ENCODE measurements around the gene SHISAL1.

Gene SHISAL1

GRCh38 chr22:44271732-44272400 lies 40.9 kb downstream of the SHISAL1 start:
- FAIRE-seq (no peak), DNase-seq (ENCODE audit: insufficient read length) (no peak)
- no peak for TF ChIP-seq TAF1 (IDR thresholded peaks at IDR 0.05; ENCODE audit: borderline replicate concordance, low read depth, low read length)
- TF ChIP-seq POLR2AphosphoS5 (IDR thresholded peaks at IDR 0.05; ENCODE audit: low read depth, low read length): no peak
- no peak for TF ChIP-seq POLR2A (IDR thresholded peaks at IDR 0.05; ENCODE audit: low read depth, low read length)

DNA sequence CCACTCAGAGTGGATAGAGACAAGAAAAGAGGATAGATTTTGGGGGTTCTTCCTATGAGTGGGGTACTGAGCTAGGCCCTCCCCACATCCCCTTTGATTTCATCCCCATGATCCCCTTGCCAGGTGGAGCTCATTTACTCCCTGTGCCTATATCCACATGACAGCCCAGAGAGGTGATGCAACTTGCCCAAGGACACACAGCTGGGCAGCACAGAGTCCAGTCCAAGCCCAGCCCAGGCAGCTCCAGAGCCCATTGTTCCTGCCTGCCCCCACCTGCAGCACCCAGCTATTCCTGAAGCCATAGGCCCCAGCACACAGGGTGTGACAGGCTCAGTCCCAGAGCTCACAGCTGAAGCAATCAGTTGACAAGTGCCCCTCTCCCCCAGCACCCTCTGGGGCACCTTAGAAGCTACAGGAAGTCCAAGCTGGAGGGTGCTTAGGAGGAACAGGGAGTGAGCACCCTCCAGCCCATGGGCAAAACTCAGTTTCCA lies 41.7 kb downstream of the SHISAL1 start:
- FAIRE-seq (no peak), DNase-seq (ENCODE audit: insufficient read length) (no peak)
- TF ChIP-seq TAF1 (IDR thresholded peaks at IDR 0.05; ENCODE audit: borderline replicate concordance, low read depth, low read length): no peak
- no peak for TF ChIP-seq POLR2AphosphoS5 (IDR thresholded peaks at IDR 0.05; ENCODE audit: low read depth, low read length)
- TF ChIP-seq POLR2A (IDR thresholded peaks at IDR 0.05; ENCODE audit: low read depth, low read length): no peak

- TF ChIP-seq POLR2AphosphoS5 (IDR thresholded peaks at IDR 0.05; ENCODE audit: low read depth, low read length) (no peak), TAF1 (IDR thresholded peaks at IDR 0.05; ENCODE audit: borderline replicate concordance, low read depth, low read length) (no peak), POLR2A (IDR thresholded peaks at IDR 0.05; ENCODE audit: low read depth, low read length) (no peak)
- no peak for FAIRE-seq
- no peak for DNase-seq (ENCODE audit: insufficient read length)
Observed at GRCh38 chr22:44270556-44270880, 42.2 kb downstream of the SHISAL1 start.

- DNase-seq (ENCODE audit: insufficient read length): no peak
- FAIRE-seq: no peak
- TF ChIP-seq POLR2A (IDR thresholded peaks at IDR 0.05; ENCODE audit: low read depth, low read length): no peak
- no peak for TF ChIP-seq POLR2AphosphoS5 (IDR thresholded peaks at IDR 0.05; ENCODE audit: low read depth, low read length)
- no peak for TF ChIP-seq TAF1 (IDR thresholded peaks at IDR 0.05; ENCODE audit: borderline replicate concordance, low read depth, low read length)
Observed at GRCh38 chr22:44269757-44270555, 42.8 kb downstream of the SHISAL1 start.

- TF ChIP-seq POLR2AphosphoS5 (IDR thresholded peaks at IDR 0.05; ENCODE audit: low read depth, low read length) (no peak), POLR2A (IDR thresholded peaks at IDR 0.05; ENCODE audit: low read depth, low read length) (no peak), TAF1 (IDR thresholded peaks at IDR 0.05; ENCODE audit: borderline replicate concordance, low read depth, low read length) (no peak)
- DNase-seq (ENCODE audit: insufficient read length) (no peak), FAIRE-seq (no peak)
Observed at GRCh38 chr22:44269117-44269498, 43.6 kb downstream of the SHISAL1 start.

DNA sequence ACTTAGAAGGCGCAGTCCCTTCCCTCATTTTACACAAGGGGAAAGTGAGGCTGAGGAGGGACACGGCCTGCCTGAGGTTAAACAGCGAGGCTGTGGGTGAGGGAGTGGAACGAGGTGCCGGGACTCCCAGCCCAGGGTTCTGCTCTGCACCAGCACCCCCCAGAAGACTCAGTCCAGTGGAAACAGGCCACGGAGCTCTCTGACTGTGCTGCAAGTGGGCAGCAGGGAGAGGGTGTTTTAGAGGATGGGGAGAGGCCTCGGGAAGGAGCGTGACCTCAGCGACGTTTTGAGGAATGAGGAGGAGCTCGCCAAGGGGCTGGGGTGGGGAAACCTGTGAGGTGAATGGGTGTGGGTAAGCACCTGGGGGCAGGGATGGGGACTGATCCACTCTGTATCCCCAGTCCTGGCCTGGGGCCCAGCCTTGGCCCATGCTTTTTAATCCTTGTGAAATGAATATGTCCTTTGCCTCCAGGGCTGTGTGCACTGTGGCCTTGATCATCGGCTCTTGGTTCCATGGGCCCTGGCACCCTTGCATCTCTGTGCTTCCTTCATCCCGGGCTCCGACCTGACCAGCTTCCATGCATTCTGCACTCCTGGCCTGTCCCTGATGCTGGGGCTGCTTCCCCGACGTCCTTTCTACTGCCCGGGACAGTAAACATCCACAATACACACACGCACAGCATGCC lies 44.2 kb downstream of the SHISAL1 start:
- no peak for DNase-seq (ENCODE audit: insufficient read length)
- TF ChIP-seq POLR2AphosphoS5 (IDR thresholded peaks at IDR 0.05; ENCODE audit: low read depth, low read length) (no peak), POLR2A (IDR thresholded peaks at IDR 0.05; ENCODE audit: low read depth, low read length) (no peak), TAF1 (IDR thresholded peaks at IDR 0.05; ENCODE audit: borderline replicate concordance, low read depth, low read length) (no peak)
- no peak for FAIRE-seq

- DNase-seq (ENCODE audit: insufficient read length): no peak
- no peak for FAIRE-seq
- TF ChIP-seq POLR2A (IDR thresholded peaks at IDR 0.05; ENCODE audit: low read depth, low read length) (no peak), TAF1 (IDR thresholded peaks at IDR 0.05; ENCODE audit: borderline replicate concordance, low read depth, low read length) (no peak), POLR2AphosphoS5 (IDR thresholded peaks at IDR 0.05; ENCODE audit: low read depth, low read length) (no peak)
Observed at GRCh38 chr22:44267856-44268255, 44.9 kb downstream of the SHISAL1 start.

- DNase-seq (ENCODE audit: insufficient read length): no peak
- TF ChIP-seq TAF1 (IDR thresholded peaks at IDR 0.05; ENCODE audit: borderline replicate concordance, low read depth, low read length) (no peak), POLR2A (IDR thresholded peaks at IDR 0.05; ENCODE audit: low read depth, low read length) (no peak), POLR2AphosphoS5 (IDR thresholded peaks at IDR 0.05; ENCODE audit: low read depth, low read length) (no peak)
- FAIRE-seq: no peak
Observed at GRCh38 chr22:44266796-44267760, 45.7 kb downstream of the SHISAL1 start.

DNA sequence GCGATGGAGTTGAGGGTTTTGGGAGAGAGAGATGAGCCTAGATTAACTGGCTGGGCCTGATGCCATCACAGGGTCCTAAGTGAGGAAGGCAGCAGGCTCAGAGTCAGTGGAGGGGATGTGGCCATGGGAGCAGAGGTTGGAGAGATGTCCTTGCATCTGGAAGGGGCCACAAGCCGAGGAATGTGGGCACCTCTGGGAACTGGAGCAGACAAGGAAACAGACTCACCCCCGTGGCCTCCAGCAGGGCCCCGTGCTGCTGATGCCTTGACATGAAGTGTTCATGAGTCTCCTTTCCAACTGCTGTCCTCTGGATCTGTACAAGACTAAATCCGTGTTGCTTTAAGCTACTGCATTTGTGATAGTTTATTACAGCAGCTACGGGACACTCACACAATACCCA lies 49.2 kb downstream of the SHISAL1 start:
- no peak for DNase-seq (ENCODE audit: insufficient read length)
- no peak for FAIRE-seq
- TF ChIP-seq POLR2AphosphoS5 (IDR thresholded peaks at IDR 0.05; ENCODE audit: low read depth, low read length): no peak
- TF ChIP-seq TAF1 (IDR thresholded peaks at IDR 0.05; ENCODE audit: borderline replicate concordance, low read depth, low read length): no peak
- no peak for TF ChIP-seq POLR2A (IDR thresholded peaks at IDR 0.05; ENCODE audit: low read depth, low read length)

DNA sequence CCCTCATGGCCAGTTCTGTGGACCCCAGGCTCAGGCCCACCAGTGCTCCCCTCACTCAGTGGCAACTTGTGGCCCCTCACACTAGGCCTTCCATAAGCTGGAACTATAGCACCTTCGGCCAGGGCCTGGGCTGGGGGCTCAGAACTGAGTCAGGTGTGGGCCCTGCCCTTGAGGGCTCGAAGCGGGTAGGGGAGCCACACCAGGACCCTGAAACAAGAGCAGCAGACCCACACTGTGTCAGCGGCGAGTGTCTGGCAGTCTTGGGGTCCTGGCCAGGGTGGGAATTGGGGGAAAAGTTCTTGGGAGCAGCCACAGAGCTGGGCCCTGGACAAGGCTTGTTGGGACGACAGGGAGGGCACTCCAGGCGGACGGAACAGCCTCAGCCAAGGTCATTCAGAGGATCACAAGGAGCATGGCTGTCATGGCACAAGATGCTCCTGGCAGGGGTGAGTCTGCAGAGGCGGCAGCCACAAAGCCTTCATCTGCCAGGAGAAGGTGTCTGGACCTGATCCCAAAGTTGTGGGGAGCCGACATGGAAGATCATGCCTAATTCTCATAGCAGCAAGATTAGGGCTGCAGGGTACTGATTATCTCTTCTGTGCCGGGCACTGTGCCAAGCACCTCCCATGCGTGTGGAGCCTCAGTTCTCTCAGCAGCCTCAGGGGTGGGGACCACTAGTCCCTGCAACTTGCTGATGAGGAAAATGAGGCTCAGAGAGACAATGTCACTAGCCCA lies 50.7 kb downstream of the SHISAL1 start:
- DNase-seq (ENCODE audit: insufficient read length): no peak
- no peak for FAIRE-seq
- no peak for TF ChIP-seq POLR2AphosphoS5 (IDR thresholded peaks at IDR 0.05; ENCODE audit: low read depth, low read length)
